Bone marrow (tissue), 2 donors: ENCODE results near the gene ULK4.
"Not testable (repeated sequence)": the region's sequence is repeated elsewhere in the genome, so short reads cannot be mapped to it uniquely, and the experiment has no call there.

Experiments used
- DNase-seq, 2 donors: peaks; one replicate each; lab custom pipeline; 2025; lab: John Stamatoyannopoulos, UW

Gene ULK4

GRCh38 chr3:41762867-41763266 is 199.0 kb downstream of the ULK4 start:
- DNase-seq = not testable (repeated sequence)

- no peak for DNase-seq
Observed at GRCh38 chr3:41753651-41754050, 208.3 kb downstream of the ULK4 start.

DNA sequence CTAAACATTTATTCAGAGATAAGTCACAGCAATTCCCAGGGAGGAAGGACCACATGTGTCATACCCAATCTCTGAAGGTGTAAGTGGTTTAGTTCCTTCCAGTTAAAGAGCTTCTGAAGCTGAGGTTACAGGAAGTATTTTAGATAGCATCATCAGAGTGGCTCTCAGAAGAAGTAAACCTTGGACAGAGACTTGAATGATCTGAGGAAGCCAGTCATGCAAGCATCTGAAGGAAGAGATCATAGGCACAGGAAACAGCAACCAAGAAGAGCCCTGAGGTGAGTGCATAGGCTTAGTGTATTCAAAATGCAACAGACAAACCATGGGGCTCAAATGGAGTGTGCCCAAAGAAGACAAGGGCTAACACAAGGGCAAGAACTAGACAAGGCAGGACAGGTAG is 210.3 kb downstream of the ULK4 start:
- no peak for DNase-seq

GRCh38 chr3:41749988-41750387 is 211.9 kb downstream of the ULK4 start:
- DNase-seq = no peak

DNA sequence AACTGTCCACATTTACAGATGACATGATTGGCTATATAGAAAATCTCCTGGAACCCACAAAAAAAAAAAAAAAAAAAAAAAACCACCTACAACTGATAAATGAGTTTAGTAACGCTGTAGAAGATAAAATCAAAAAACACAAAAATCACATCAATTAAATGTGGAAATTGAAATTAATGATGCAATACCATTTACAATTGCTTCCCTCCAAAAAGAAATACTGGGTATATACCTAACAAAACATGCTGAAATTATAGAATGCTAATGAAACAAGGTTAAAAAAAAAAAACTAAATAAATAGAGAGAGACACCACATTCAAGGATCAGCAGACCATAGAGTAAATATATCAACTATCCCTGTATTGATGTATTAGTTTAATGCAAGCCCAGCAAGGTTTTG is 215.7 kb downstream of the ULK4 start:
- DNase-seq = no peak

- no peak for DNase-seq
Observed at GRCh38 chr3:41742121-41742520, 219.8 kb downstream of the ULK4 start.

- no peak for DNase-seq
Observed at GRCh38 chr3:41740374-41740886, 221.5 kb downstream of the ULK4 start.

DNA sequence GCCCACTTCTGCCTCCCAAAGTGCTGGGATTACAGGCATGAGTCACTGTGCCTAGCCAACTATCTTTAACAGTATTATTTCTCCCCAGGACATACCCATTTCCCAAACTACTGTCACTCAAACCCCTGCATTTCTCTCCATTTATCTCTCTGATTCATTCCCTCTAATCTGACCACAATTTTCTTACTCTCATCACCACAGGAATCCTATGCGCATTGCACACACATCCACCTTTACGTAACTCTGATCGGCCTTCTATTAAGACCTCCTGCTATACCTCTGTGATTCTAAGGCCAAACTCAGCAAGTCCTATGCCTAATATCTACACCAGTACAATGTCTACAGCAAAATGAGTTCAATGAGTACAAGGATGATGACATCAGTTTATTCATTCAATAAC is 235.0 kb downstream of the ULK4 start:
- no peak for DNase-seq

DNA sequence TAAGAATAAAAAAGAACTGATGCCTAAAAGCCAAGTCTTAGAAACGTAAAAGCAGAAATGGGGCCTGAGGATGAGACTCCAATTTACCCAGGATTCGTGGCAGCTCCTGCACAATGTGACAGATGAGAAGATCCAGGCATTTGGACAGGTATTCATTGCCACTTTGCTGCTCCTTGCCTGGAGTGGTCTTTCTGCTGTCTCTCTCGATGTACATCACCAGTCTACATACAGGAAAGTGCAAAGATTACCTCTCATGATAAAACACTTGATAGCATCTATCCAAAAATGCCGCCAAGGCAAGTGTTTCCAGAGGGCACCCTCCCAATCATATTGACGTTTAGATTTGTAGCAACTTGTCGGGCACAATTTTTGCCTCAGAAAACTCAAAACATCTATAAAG is 244.3 kb downstream of the ULK4 start:
- DNase-seq = no peak

- DNase-seq = no peak
Observed at GRCh38 chr3:41716471-41716870, 245.4 kb downstream of the ULK4 start.

GRCh38 chr3:41715376-41715775 is 246.5 kb downstream of the ULK4 start:
- DNase-seq = no peak

DNA sequence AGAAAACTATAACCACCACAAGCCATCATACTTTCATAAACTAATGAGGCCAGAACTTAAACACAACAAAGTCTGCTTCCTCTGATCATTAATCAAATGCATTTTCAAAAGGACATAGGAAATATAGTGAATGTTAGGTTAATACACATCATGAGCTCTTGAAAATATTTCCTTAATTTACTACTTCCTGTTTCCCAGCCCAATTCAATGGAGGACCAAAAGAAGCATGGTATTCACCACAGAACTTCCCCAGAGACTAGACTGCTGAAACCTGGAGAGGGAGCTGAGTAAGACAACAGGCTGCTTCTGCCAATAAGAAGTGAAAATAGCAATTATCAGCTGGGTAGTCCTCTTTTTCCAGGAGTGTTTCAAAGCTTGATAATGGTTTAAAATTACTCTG is 250.3 kb downstream of the ULK4 start:
- no peak for DNase-seq

- DNase-seq = no peak
Observed at GRCh38 chr3:41710646-41711388, 251.1 kb downstream of the ULK4 start.

DNA sequence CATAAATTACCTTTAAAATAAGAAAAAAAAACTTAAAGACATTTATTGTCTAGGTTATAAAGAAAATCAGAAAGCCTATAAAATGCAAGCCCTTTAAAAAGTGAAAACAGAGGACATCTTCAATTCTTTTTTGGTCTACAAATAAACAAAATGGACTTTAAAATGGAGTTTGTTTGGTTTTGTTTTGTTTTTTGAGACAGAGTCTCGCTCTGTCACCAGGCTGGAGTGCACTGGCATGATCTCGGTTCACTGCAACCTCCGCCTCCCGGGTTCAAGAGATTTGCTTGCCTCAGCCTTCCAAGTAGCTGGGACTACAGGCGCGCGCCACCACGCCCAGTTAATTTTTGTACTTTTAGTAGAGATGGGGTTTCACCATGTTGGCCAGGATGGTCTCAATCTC is 252.7 kb downstream of the ULK4 start:
- DNase-seq = not testable (repeated sequence)

GRCh38 chr3:41708176-41708575 is 253.7 kb downstream of the ULK4 start:
- DNase-seq = no peak

GRCh38 chr3:41705893-41706292 is 256.0 kb downstream of the ULK4 start:
- DNase-seq = no peak

GRCh38 chr3:41701191-41701698 is 260.7 kb downstream of the ULK4 start:
- DNase-seq = no peak

GRCh38 chr3:41700155-41700554 is 261.7 kb downstream of the ULK4 start:
- DNase-seq = no peak

GRCh38 chr3:41698898-41699297 is 263.0 kb downstream of the ULK4 start:
- DNase-seq = no peak

GRCh38 chr3:41697702-41698101 is 264.2 kb downstream of the ULK4 start:
- DNase-seq = no peak

- DNase-seq = not testable (repeated sequence)
Observed at GRCh38 chr3:41695806-41696205, 266.1 kb downstream of the ULK4 start.

GRCh38 chr3:41693799-41694198 is 268.1 kb downstream of the ULK4 start:
- no peak for DNase-seq

GRCh38 chr3:41690766-41691563 is 270.9 kb downstream of the ULK4 start:
- DNase-seq = no peak
